SU-DHL-6 (cell line): Measurements from ENCODE around the gene PRKD1.
A peak's percentile ranks its signal among the peaks of the same experiment; 100 is the strongest.

Experiments
- H2AFZ ChIP-seq: fragments of 200-600 bp; sonication (generic); 2 replicates; pipeline ENCODE4 v1.6.1; 2014; ENCODE audit warnings: low read depth, mild to moderate bottlenecking, moderate library complexity, mixed read lengths, antibody characterized with exemption, low read length; ENCODE audit not compliant: severe bottlenecking
- H3F3A ChIP-seq: fragments of 200-600 bp; shearing (Covaris generic); 2 replicates; pipeline ENCODE4 v1.6.0; 2016; ENCODE audit warnings: antibody characterized with exemption, mild to moderate bottlenecking; ENCODE audit not compliant: insufficient read depth
- H3K27ac ChIP-seq: fragments of 200-600 bp; sonication (generic); 2 replicates; pipeline ENCODE4 v1.5.1; 2016; ENCODE audit warnings: low read depth, mild to moderate bottlenecking, low read length, moderate library complexity, mixed read lengths
- H3K27me3 ChIP-seq: fragments of 200-600 bp; sonication (generic), shearing (Covaris generic); 2 replicates; pipeline ENCODE4 v1.6.0; 2014; ENCODE audit warnings: mild to moderate bottlenecking, low read length
- H3K36me3 ChIP-seq: fragments of 200-600 bp; sonication (generic); 2 replicates; pipeline ENCODE4 v1.6.1; 2014; ENCODE audit warnings: mild to moderate bottlenecking, low read length, mixed read lengths
- H3K4me2 ChIP-seq: fragments of 300-600, 200-600 bp; shearing (Covaris generic), sonication (generic); 2 replicates; pipeline ENCODE4 v1.6.0; 2014; ENCODE audit warnings: low read length, low read depth, mild to moderate bottlenecking; ENCODE audit not compliant: poor library complexity, severe bottlenecking
- H3K4me3 ChIP-seq: fragments of 200-600 bp; sonication (generic); 2 replicates; pipeline ENCODE4 v1.5.1; 2014; ENCODE audit warnings: antibody characterized with exemption, low read length, mild to moderate bottlenecking, mixed read lengths; ENCODE audit not compliant: insufficient read depth, poor library complexity, severe bottlenecking
- H3K79me2 ChIP-seq: fragments of 200-600 bp; sonication (generic); 2 replicates; pipeline ENCODE4 v1.6.1; 2014; ENCODE audit warnings: mild to moderate bottlenecking, low read length, moderate library complexity; ENCODE audit not compliant: insufficient read depth
- H3K9ac ChIP-seq: fragments of 200-600 bp; sonication (generic); 2 replicates; pipeline ENCODE4 v1.7.0; 2014; ENCODE audit warnings: mild to moderate bottlenecking, low read length
- H3K9me2 ChIP-seq: fragments of 200-600 bp; sonication (generic); replicated peaks from 2 replicates; pipeline ENCODE4 v1.6.1; 2014; ENCODE audit warnings: low read length; ENCODE audit not compliant: insufficient read depth
- H3K9me3 ChIP-seq: fragments of 200-600 bp; sonication (generic); 2 replicates; pipeline ENCODE4 v1.6.1; 2014; ENCODE audit warnings: low read length, mixed read lengths; ENCODE audit not compliant: insufficient read depth
- H4K20me1 ChIP-seq: fragments of 200-600 bp; sonication (generic); 2 replicates; pipeline ENCODE4 v1.6.1; 2014; ENCODE audit warnings: low read depth, mild to moderate bottlenecking, antibody characterized with exemption, low read length, moderate library complexity, mixed read lengths
- CTCF ChIP-seq: fragments of 200-600 bp; sonication (generic); IDR thresholded peaks from one replicate; pipeline ENCODE4 v1.5.1; 2017; ENCODE audit warnings: antibody characterized with exemption, mild to moderate bottlenecking, low read length, moderate library complexity; ENCODE audit not compliant: insufficient read depth, poor library complexity, severe bottlenecking
- EZH2phosphoT487 ChIP-seq: fragments of 200-600 bp; sonication (generic), shearing (Covaris generic); conservative IDR thresholded peaks from 2 replicates; pipeline ENCODE4 v1.6.1; 2018; ENCODE audit warnings: mild to moderate bottlenecking, antibody characterized with exemption, low read length, moderate library complexity, mixed read lengths

PRKD1 gene

GRCh38 chr14:29652571-29652970 is 275.1 kb downstream of the PRKD1 start:
- Histone ChIP-seq H3K36me3 (no peaks in the 10 kb centered on the region; the same call in 1 of the 2 replicates), H3K4me3 (no peak overlapping the region), H3K9me2 (no peaks in the 10 kb centered on the region), H3K4me2 (no peak overlapping the region), H4K20me1 (no peaks in the 10 kb centered on the region), H3K27ac (no peak overlapping the region), H3K9me3 (peaks cover 15% of the 10 kb centered on the region; the same call in 1 of the 2 replicates), H2AFZ (peak overlapping the region; percentile 18), H3K79me2 (no peaks in the 10 kb centered on the region), H3F3A (no peaks in the 10 kb centered on the region), H3K27me3 (no peaks in the 10 kb centered on the region), H3K9ac (no peak overlapping the region)
- no peak for TF ChIP-seq CTCF
- TF ChIP-seq EZH2phosphoT487: no peak

- Histone ChIP-seq H3K79me2 (no peaks in the 10 kb centered on the region), H3K4me2 (no peak overlapping the region), H3K27me3 (no peaks in the 10 kb centered on the region), H4K20me1 (no peaks in the 10 kb centered on the region), H3K27ac (no peak overlapping the region), H3K9ac (no peak overlapping the region), H3F3A (no peaks in the 10 kb centered on the region), H2AFZ (peak overlapping the region; percentile 13), H3K9me3 (peaks cover 32% of the 10 kb centered on the region; the same call in 1 of the 2 replicates), H3K4me3 (no peak overlapping the region), H3K9me2 (no peaks in the 10 kb centered on the region), H3K36me3 (peaks cover 2% of the 10 kb centered on the region; the same call in 1 of the 2 replicates)
- TF ChIP-seq CTCF: no peak
These were observed 276.9 kb downstream of the PRKD1 start for GRCh38 chr14:29650554-29651269.

DNA sequence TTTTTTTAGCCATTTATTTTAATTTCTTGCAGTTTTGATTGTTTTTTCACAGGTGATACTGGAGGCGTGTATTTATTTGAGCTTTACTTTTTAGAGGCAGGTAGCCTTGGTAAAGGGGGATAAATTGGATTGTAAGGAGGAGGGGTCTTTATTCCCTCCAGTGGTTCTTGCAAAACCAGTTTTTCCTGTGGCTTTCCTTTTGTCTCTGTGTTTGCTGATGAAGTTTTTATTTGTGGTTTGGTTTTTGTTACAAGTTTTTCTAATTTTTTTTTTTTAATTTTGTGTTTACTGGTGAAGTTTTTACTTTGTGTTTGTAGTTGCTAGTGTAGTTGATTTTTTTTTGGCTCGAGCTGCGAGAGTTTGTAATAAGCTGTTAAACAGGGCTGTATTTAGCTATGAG is 278.5 kb downstream of the PRKD1 start:
- Histone ChIP-seq H3K27me3 (no peaks in the 10 kb centered on the region), H3K9me2 (no peaks in the 10 kb centered on the region), H3K4me3 (no peak overlapping the region), H3K27ac (no peak overlapping the region), H4K20me1 (no peaks in the 10 kb centered on the region), H3K79me2 (no peaks in the 10 kb centered on the region), H3K4me2 (no peak overlapping the region), H2AFZ (no peak overlapping the region), H3K9me3 (peaks cover 32% of the 10 kb centered on the region; the same call in 1 of the 2 replicates), H3F3A (no peaks in the 10 kb centered on the region), H3K9ac (no peak overlapping the region), H3K36me3 (peaks cover 2% of the 10 kb centered on the region; the same call in 1 of the 2 replicates)
- TF ChIP-seq EZH2phosphoT487 (no peak), CTCF (no peak)
